HCT116 (cell line): ENCODE data around the gene RS1. TPM values are rescaled to one million over a fixed set of nuclear protein-coding genes. Genes with fewer than 3 reads are reported as not detected.

ENCODE experiments used
- ATAC-seq: fragments of 200-7000 bp; cut with Tn5 transposase; 2 replicates; pipeline ENCODE4 v1.9.1; 2020; ENCODE audit warnings: mild to moderate bottlenecking, moderate library complexity
- BruUV-seq: library from RNA; stranded (reverse); fragments of 400-500 nt; replicated peaks from 2 replicates; lab custom pipeline; 2021; lab: Mats Ljungman, UMichigan
- CTCF ChIA-PET: fragments of 300-600 bp; sonication (Branson Sonifier 250); formaldehyde crosslinking; loops from one replicate; lab custom pipeline; 2021; ENCODE audit warnings: antibody characterized with exemption; lab: Charles Lee
- POLR2A ChIA-PET: fragments of 300-600, 350-600 bp; sonication (Branson Sonifier 250); formaldehyde crosslinking; loops from one replicate; lab custom pipeline; 2021; ENCODE audit warnings: antibody characterized with exemption; lab: Charles Lee
- RAD21 ChIA-PET, 2 experiments: fragments of 300-600 bp; sonication (Branson Sonifier 250); formaldehyde crosslinking; loops; one replicate each; lab custom pipeline; 2023; ENCODE audit warnings: low total read pairs in 2 of 2; ENCODE audit not compliant: uncharacterized antibody in 2 of 2, unreplicated experiment in 2 of 2, low non-redundant PET in 1 of 2; lab: Charles Lee
- DNase-seq: peaks from one replicate; pipeline ENCODE4 v3.0.0-alpha.2; 2010; ENCODE audit warnings: low read depth, low spot score
- H2AFZ ChIP-seq: fragments of 200-600 bp; shearing (Covaris generic), sonication (generic); 2 replicates; pipeline ENCODE4 v1.6.1; 2017; ENCODE audit warnings: low read depth, mixed run types, mixed read lengths, antibody characterized with exemption, low read length; ENCODE audit not compliant: poor library complexity, severe bottlenecking
- H3K27ac ChIP-seq: 2 replicates; pipeline ENCODE4 v1.5.1; 2012; ENCODE audit warnings: low read depth, low read length
- H3K27me3 ChIP-seq: fragments of 200-600 bp; sonication (generic); 2 replicates; pipeline ENCODE4 v1.6.1; 2016; ENCODE audit warnings: mixed run types, low read length, mixed read lengths; ENCODE audit not compliant: insufficient read depth
- H3K36me3 ChIP-seq, 2 experiments: fragments of 200-500 bp in 1 of 2; fragments of 200-600 bp in 1 of 2; sonication (Bioruptor generic) in 1 of 2; sonication (generic) in 1 of 2; 2 replicates each; pipeline versions ENCODE4 v1.5.1 to v1.6.1; 2014 to 2016; ENCODE audit warnings: low read length in 2 of 2, inconsistent platforms in 1 of 2, mixed read lengths in 1 of 2, mixed run types in 1 of 2; ENCODE audit not compliant: insufficient read depth in 2 of 2, control insufficient read depth in 1 of 2
- H3K4me1 ChIP-seq, 2 experiments: fragments of 200-600 bp in 1 of 2; sonication (generic) in 1 of 2; 2 replicates each; pipeline versions ENCODE4 v1.5.1 to v1.6.1; 2012 to 2017; ENCODE audit warnings: low read length in 2 of 2, inconsistent platforms in 1 of 2, mild to moderate bottlenecking in 1 of 2, mixed read lengths in 1 of 2, mixed run types in 1 of 2, moderate library complexity in 1 of 2; ENCODE audit not compliant: insufficient read depth in 2 of 2, control insufficient read depth in 1 of 2
- H3K4me2 ChIP-seq: fragments of 200-600 bp; sonication (generic); 2 replicates; pipeline ENCODE4 v1.6.1; 2017; ENCODE audit warnings: mixed run types, low read length, mixed read lengths
- H3K4me3 ChIP-seq, 2 experiments: fragments of 200-600 bp in 1 of 2; sonication (generic) in 1 of 2; replicated peaks in 1 of 2; 2 replicates each; pipeline ENCODE4 v1.5.1; 2011 to 2016; ENCODE audit warnings: low read length in 2 of 2, control low read depth in 1 of 2, low read depth in 1 of 2, mild to moderate bottlenecking in 1 of 2, mixed read lengths in 1 of 2, mixed run types in 1 of 2
- H3K79me2 ChIP-seq: fragments of 200-600 bp; sonication (generic); 2 replicates; pipeline ENCODE4 v1.6.1; 2017; ENCODE audit warnings: mild to moderate bottlenecking, mixed run types, low read length, moderate library complexity, mixed read lengths; ENCODE audit not compliant: insufficient read depth
- H3K9ac ChIP-seq: fragments of 200-600 bp; sonication (generic); 2 replicates; pipeline ENCODE4 v1.6.1; 2016; ENCODE audit warnings: low read length, mixed read lengths
- H3K9me2 ChIP-seq: fragments of 200-600 bp; sonication (generic), shearing (Covaris generic); 2 replicates; pipeline ENCODE4 v1.6.1; 2017; ENCODE audit warnings: mixed run types, mild to moderate bottlenecking, moderate library complexity; ENCODE audit not compliant: insufficient read depth
- H3K9me3 ChIP-seq, 2 experiments: fragments of 200-500 bp in 1 of 2; fragments of 200-600 bp in 1 of 2; sonication (Bioruptor generic) in 1 of 2; sonication (generic) in 1 of 2; 2 replicates each; pipeline ENCODE4 v1.6.1; 2014 to 2017; ENCODE audit warnings: low read length in 2 of 2, mixed read lengths in 2 of 2, inconsistent platforms in 1 of 2, low read depth in 1 of 2, mild to moderate bottlenecking in 1 of 2, mixed run types in 1 of 2, moderate library complexity in 1 of 2; ENCODE audit not compliant: control insufficient read depth in 1 of 2, insufficient read depth in 1 of 2
- H4K20me1 ChIP-seq: fragments of 200-600 bp; sonication (generic), shearing (Covaris generic); 2 replicates; pipeline ENCODE4 v1.6.1; 2017; ENCODE audit warnings: mixed run types, mild to moderate bottlenecking, moderate library complexity; ENCODE audit not compliant: insufficient read depth
- CTCF ChIP-seq, 3 experiments: fragments of 200-600 bp in 1 of 3; sonication (generic) in 1 of 3; IDR thresholded peaks in 2 of 3; conservative IDR thresholded peaks in 1 of 3; 2 replicates each; pipeline ENCODE4 v1.5.1; 2012 to 2017; ENCODE audit warnings: low read depth in 2 of 3, low read length in 2 of 3, antibody characterized with exemption in 1 of 3, borderline replicate concordance in 1 of 3, control low read depth in 1 of 3, mild to moderate bottlenecking in 1 of 3, mixed read lengths in 1 of 3, mixed run types in 1 of 3, moderate library complexity in 1 of 3; ENCODE audit not compliant: insufficient read depth in 1 of 3
- ELF1 ChIP-seq: IDR thresholded peaks from 2 replicates; pipeline ENCODE4 v1.6.1; 2012; ENCODE audit warnings: low read depth, borderline replicate concordance
- EZH2 ChIP-seq: fragments of 200-600 bp; sonication (generic); IDR thresholded peaks from 2 replicates; pipeline ENCODE4 v1.6.1; 2017; ENCODE audit warnings: antibody characterized with exemption, mixed run types
- FOSL1 ChIP-seq: IDR thresholded peaks from 2 replicates; pipeline ENCODE4 v1.6.1; 2012; ENCODE audit warnings: low read depth
- MAX ChIP-seq: IDR thresholded peaks from 2 replicates; pipeline ENCODE4 v1.6.1; 2012
- POLR2A ChIP-seq: IDR thresholded peaks from 2 replicates; pipeline ENCODE4 v1.7.0; 2011; ENCODE audit warnings: borderline replicate concordance; ENCODE audit not compliant: insufficient read depth, insufficient read length; ENCODE audit errors: extremely low read depth
- SIN3A ChIP-seq: IDR thresholded peaks from 2 replicates; pipeline ENCODE4 v1.6.1; 2012; ENCODE audit warnings: low read depth
- SRF ChIP-seq: IDR thresholded peaks from 2 replicates; pipeline ENCODE4 v1.6.1; 2012; ENCODE audit warnings: low read depth
- TCF7L2 ChIP-seq: IDR thresholded peaks from 2 replicates; pipeline ENCODE4 v1.7.0; 2011; ENCODE audit warnings: borderline replicate concordance, inconsistent platforms; ENCODE audit not compliant: insufficient read depth, insufficient read length; ENCODE audit errors: extremely low read depth
- ZBTB33 ChIP-seq: IDR thresholded peaks from 2 replicates; pipeline ENCODE4 v1.6.1; 2011; ENCODE audit warnings: mild to moderate bottlenecking, low read length, moderate library complexity; ENCODE audit not compliant: insufficient replicate concordance; ENCODE audit errors: extremely low read depth
- intact Hi-C: fragments of 100-400 bp; cut with micrococcal nuclease; formaldehyde crosslinking; loops from 2 replicates; pipeline ENCODE4 v1.10.0; 2022
- total RNA-seq: library from RNA; stranded (reverse); gene quantifications from one replicate; pipeline ENCODE4 v1.2.1, GENCODE V29; 2021; ENCODE audit not compliant: unreplicated experiment
- TF ChIP-seq, protein P1 (sequence below): IDR thresholded peaks from 2 replicates; pipeline ENCODE4 v1.6.1; 2012

RS1 gene
- total RNA-seq, 1 experiment from 2014 or later: not detected

DNA sequence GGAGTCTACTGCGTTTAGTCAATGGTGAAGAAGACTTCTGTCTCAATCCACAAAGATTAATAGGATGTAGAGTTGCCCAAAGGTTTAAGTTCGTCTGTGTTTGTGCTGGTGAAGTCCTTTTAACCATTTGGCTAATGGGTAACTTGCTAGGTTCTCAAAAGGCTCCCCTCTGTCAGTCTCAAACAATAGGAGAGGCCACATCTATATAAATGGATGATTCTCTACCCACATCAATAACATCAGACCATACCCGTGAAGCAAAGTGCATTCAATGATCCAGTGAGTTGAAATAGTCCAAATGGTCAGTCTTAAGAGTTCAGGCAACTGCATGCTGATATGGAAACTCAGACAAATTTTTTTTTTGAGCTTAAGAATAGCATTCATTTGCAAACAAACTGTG is 28.1 kb downstream of the RS1 start:
- Histone ChIP-seq H3K4me2 (no peak overlapping the region), H3K4me3 (no peak overlapping the region), H3K79me2 (no peaks in the 10 kb centered on the region), H3K27me3 (no peaks in the 10 kb centered on the region), H3K4me1 (no peaks in the 10 kb centered on the region), H4K20me1 (no peaks in the 10 kb centered on the region), H3K9me3 (no peaks in the 10 kb centered on the region), H3K9ac (no peak overlapping the region), H3K27ac (no peak overlapping the region), H3K9me2 (no peaks in the 10 kb centered on the region), H3K36me3 (no peaks in the 10 kb centered on the region), H2AFZ (no peak overlapping the region)
- ATAC-seq: no peak
- no peak for DNase-seq
- ChIA-PET RAD21 (no interaction called here), CTCF (no interaction called here), POLR2A (no interaction called here)
- intact Hi-C loops: no loop called here
- TF ChIP-seq POLR2A (no peak), EZH2 (no peak), SIN3A (no peak), CTCF (IDR thresholded peaks at IDR 0.05 in 2 of 3, conservative IDR thresholded peaks at IDR 0.05 in 1 of 3; ENCODE audit: borderline replicate concordance in 1 of 3, insufficient read depth in 1 of 3, low read depth in 2 of 3, low read length in 2 of 3) (no peak), TCF7L2 (no peak), SRF (no peak), FOSL1 (no peak)
- BruUV-seq: no TSS peak

DNA sequence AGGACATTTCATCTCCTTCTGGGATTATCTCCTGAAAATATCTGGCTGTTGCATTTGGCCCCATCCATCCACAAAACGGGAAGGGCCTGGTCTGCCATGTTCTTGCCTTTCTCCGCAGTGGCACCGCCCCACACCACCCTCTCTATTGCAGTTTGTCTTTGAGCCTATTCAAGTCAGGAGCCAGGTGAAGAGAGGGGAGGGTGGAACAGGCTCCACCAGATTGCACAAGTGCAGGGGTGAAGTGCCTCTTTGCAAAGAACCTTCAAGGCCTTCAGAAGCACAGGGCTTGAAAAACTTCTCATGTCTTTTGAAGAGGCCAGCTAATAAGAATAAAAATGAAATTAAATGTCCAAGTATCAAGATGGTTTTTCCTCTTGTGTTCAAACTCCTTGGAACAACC is 28.7 kb downstream of the RS1 start:
- DNase-seq (no peak), ATAC-seq (no peak)
- no peaks in the 10 kb centered on the region for H3K4me1 ChIP-seq
- no peaks in the 10 kb centered on the region for H3K9me3 ChIP-seq
- BruUV-seq: no TSS peak
- no peaks in the 10 kb centered on the region for H3K27me3 ChIP-seq
- H2AFZ ChIP-seq: no peak overlapping the region
- no peaks in the 10 kb centered on the region for H3K79me2 ChIP-seq
- no peaks in the 10 kb centered on the region for H3K36me3 ChIP-seq
- H3K4me3 ChIP-seq: no peak overlapping the region
- H3K9me2 ChIP-seq: no peaks in the 10 kb centered on the region
- H3K27ac ChIP-seq: no peak overlapping the region
- POLR2A ChIA-PET: no interaction called here
- RAD21 ChIA-PET: no interaction called here
- H3K9ac ChIP-seq: no peak overlapping the region
- intact Hi-C loops: no loop called here
- CTCF ChIA-PET: no interaction called here
- H4K20me1 ChIP-seq: no peaks in the 10 kb centered on the region
- no peak overlapping the region for H3K4me2 ChIP-seq
- TF ChIP-seq, protein P1, sequence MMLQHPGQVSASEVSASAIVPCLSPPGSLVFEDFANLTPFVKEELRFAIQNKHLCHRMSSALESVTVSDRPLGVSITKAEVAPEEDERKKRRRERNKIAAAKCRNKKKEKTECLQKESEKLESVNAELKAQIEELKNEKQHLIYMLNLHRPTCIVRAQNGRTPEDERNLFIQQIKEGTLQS: no peak
- TF ChIP-seq TCF7L2 (no peak), FOSL1 (no peak), ZBTB33 (no peak), EZH2 (no peak), MAX (no peak), POLR2A (no peak), SIN3A (no peak), ELF1 (no peak)
